Stimulated activated naive B cell treated with anti-CD40 and anti-IgM and Interleukin-4, amounts not matched to agents 10 μg/mL and 1 μg/mL and 100 μg/mL, for 72 hours (primary cell): ENCODE data around the gene FRMD4A.
"Not testable (repeated sequence)": the region's sequence is repeated elsewhere in the genome, so short reads cannot be mapped to it uniquely, and the experiment has no call there.

Experiments
- ATAC-seq, 2 donors: fragments of 150-1000 bp; cut with Tn5 transposase; replicated peaks; 2 replicates each; pipeline ENCODE4 v1.10.0; 2021; ENCODE audit warnings: moderate library complexity in 1 of 2
- DNase-seq: peaks from one replicate; pipeline ENCODE4 v3.0.0; 2021
- H3K27ac Mint-ChIP-seq: one replicate; pipeline ENCODE4 v1.8.0; 2022; ENCODE audit warnings: mild to moderate bottlenecking, mixed read lengths
- H3K27me3 Mint-ChIP-seq, 2 donors: one replicate each; pipeline ENCODE4 v1.8.0; 2022; ENCODE audit warnings: mixed read lengths in 2 of 2
- H3K36me3 Mint-ChIP-seq, 2 donors: one replicate each; pipeline ENCODE4 v1.8.0; 2022; ENCODE audit warnings: mixed read lengths in 2 of 2, mild to moderate bottlenecking in 1 of 2
- H3K4me1 Mint-ChIP-seq, 2 donors: one replicate each; pipeline ENCODE4 v1.8.0; 2022; ENCODE audit warnings: mixed read lengths in 2 of 2, mild to moderate bottlenecking in 1 of 2
- H3K4me3 Mint-ChIP-seq, 2 donors: one replicate each; pipeline ENCODE4 v1.8.0; 2022; ENCODE audit warnings: mild to moderate bottlenecking in 2 of 2, mixed read lengths in 2 of 2, moderate library complexity in 1 of 2
- H3K9me3 Mint-ChIP-seq, 2 donors: one replicate each; pipeline ENCODE4 v1.8.0; 2022; ENCODE audit warnings: mixed read lengths in 2 of 2, mild to moderate bottlenecking in 1 of 2

Gene FRMD4A

DNA sequence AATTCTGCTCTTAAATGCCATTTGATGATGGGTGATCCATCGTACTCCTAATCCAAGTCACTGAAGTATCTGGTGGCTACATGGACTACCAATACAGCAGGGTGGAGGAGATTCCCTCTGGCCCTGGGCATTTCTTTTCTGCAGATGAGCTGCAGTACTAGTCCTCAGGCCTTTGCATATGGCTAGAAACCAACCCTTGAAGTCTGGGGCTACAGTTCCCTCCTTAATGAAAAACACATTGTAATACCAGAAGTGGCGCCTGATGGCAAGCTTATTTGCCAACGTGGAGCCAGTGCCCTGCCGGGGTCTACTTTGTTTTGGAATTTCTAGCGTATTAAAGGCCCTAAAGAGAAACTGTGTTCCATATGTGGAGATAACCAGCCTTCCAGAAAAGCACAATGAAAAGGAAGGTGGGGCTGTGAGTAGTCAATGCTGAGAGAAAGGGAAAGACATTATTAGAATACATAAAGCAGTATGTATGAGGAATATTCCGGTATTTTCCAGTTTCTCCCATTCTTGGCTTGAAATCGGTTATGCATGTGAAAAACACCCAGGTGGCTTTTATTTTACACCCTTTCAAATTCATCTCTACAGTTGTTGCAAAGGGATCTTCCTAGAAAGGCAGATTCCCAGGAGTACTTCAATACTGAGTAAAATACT lies 375.2 kb downstream of the FRMD4A start:
- no peaks in the 10 kb centered on the region for H3K4me1 Mint-ChIP-seq
- no peak for DNase-seq
- H3K4me3 Mint-ChIP-seq = no peak overlapping the region
- H3K9me3 Mint-ChIP-seq = peaks cover 3 to 8% of the 10 kb centered on the region in 2 donors
- H3K27ac Mint-ChIP-seq = no peak overlapping the region
- ATAC-seq = no peak
- peaks cover 0 to 2% of the 10 kb centered on the region in 2 donors for H3K36me3 Mint-ChIP-seq
- peaks cover 13 to 20% of the 10 kb centered on the region in 2 donors for H3K27me3 Mint-ChIP-seq

DNA sequence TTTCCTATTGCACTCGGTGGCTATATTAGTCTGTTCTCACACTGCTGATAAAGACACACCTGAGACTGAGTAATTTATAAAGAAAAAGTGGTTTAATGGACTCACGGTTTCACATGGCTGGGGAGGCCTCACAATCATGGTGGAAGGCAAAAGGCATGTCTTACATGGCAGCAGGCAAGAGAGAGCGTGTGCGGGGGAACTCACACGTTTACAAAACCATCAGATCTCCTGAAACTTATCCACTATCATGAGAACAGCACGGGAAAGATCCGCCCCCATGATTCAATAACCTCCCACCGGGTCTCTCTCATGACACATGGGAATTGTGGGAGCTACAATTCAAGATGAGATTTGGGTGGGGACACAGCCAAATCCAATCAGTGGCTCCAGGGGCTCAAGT lies 376.5 kb downstream of the FRMD4A start:
- H3K27me3 Mint-ChIP-seq = peaks cover 10 to 22% of the 10 kb centered on the region in 2 donors
- not testable (repeated sequence) for ATAC-seq, H3K4me1 Mint-ChIP-seq

DNA sequence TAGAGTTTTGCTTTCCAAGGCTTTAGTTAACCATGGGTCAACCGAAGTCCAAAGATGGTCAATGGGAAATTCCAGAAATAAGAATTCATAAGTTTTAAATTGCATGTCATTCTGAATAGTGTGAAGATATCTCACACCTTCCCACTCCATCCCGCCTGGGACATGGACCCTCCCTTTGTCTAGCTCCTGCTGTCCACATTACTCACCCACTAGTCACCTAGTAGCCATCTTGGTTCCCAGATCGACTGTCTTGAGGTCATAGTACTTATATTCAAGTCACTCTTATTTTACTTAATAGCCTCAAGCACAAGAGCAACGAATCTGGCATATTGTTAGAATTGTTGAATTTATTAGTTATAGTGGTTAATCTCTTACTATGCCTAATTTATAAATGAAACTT lies 377.4 kb downstream of the FRMD4A start:
- peaks cover 0 to 2% of the 10 kb centered on the region in 2 donors for H3K36me3 Mint-ChIP-seq
- H3K27me3 Mint-ChIP-seq = peaks cover 10 to 24% of the 10 kb centered on the region in 2 donors
- ATAC-seq = no peak
- H3K4me1 Mint-ChIP-seq = no peaks in the 10 kb centered on the region
- peaks cover 3 to 8% of the 10 kb centered on the region in 2 donors for H3K9me3 Mint-ChIP-seq
- H3K27ac Mint-ChIP-seq = no peak overlapping the region
- H3K4me3 Mint-ChIP-seq = no peak overlapping the region
- no peak for DNase-seq

More for the DNA sequence above, 376.5 kb downstream of the FRMD4A start:
- H3K4me3 Mint-ChIP-seq, H3K27ac Mint-ChIP-seq, H3K36me3 Mint-ChIP-seq, H3K9me3 Mint-ChIP-seq, DNase-seq: not testable (repeated sequence)

DNA sequence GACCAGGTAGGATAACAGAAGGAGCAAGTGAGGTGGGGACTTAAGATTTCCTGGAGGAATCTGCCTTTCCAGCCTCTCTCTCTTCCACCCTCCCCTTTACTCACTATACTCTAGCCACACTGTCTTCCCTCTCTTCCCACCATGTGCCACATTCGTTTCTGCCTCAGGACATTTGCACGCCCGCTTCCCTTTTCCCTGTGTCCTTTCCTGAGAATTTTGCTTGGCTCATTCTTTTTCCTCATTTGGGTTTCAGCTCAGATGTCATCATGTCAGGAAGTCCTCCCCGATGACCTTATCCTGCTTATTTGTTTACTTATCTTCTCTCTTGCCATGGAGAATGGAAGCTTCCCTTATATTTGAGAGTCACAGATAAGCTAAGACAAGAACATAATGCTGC lies 380.2 kb downstream of the FRMD4A start:
- Mint-ChIP-seq H3K9me3 (peaks cover 3 to 8% of the 10 kb centered on the region in 2 donors), H3K4me1 (no peaks in the 10 kb centered on the region), H3K4me3 (no peak overlapping the region), H3K36me3 (peaks cover 0 to 2% of the 10 kb centered on the region in 2 donors), H3K27me3 (peaks cover 10 to 36% of the 10 kb centered on the region in 2 donors), H3K27ac (no peak overlapping the region)
- DNase-seq (no peak), ATAC-seq (no peak)

DNA sequence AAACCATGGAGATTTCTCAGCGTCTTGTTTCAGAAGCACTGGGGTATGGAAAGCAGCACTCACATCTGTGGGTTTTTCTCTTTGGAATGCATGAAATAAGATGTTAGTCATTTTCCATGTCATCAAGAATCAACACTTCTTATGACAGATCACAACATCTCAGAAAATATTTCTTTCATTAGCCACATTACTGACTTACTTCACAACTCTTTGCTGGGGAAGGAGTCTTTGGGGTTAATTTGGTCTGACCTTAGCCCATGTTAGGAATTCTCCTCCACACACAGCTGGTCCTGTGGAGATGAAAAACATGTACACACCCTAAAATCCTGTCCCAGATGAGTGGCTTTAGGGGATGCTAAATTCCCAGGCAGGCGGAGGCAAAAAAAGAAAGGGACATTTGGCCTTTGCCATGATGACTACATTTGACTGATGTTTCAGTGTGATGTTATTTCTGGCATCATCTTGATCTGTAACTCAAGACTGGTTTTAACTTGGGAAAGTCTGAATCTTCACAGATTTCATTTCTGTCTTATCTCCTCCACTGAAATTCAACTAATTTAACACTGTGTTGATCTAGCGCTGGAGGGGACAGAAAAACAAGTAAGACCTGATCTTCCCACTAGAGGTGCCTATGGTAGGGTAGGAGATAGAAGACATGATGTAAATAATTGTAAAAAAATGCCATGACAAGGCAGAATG lies 380.7 kb downstream of the FRMD4A start:
- H3K27me3 Mint-ChIP-seq = peaks cover 10 to 36% of the 10 kb centered on the region in 2 donors
- DNase-seq (no peak), ATAC-seq (no peak)
- peaks cover 3 to 8% of the 10 kb centered on the region in 2 donors for H3K9me3 Mint-ChIP-seq
- H3K4me3 Mint-ChIP-seq = no peak overlapping the region
- no peak overlapping the region for H3K27ac Mint-ChIP-seq
- no peaks in the 10 kb centered on the region for H3K4me1 Mint-ChIP-seq
- H3K36me3 Mint-ChIP-seq = peaks cover 0 to 2% of the 10 kb centered on the region in 2 donors

DNA sequence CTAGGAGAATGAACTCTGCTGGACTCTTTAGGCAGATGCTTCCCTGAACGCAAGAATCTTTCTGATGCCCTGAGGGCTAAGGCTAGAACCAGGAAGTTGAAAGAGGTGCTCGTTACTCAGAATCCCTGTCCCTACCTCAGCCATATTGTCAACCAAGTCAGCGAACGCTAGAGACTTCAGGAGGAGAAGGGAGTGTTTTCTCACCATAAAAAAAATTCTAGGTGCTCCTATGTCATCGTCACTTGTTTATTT lies 384.6 kb downstream of the FRMD4A start:
- H3K4me3 Mint-ChIP-seq = no peak overlapping the region
- peaks cover 3 to 8% of the 10 kb centered on the region in 2 donors for H3K9me3 Mint-ChIP-seq
- peaks cover 3 to 33% of the 10 kb centered on the region in 2 donors for H3K27me3 Mint-ChIP-seq
- H3K4me1 Mint-ChIP-seq = no peaks in the 10 kb centered on the region
- no peak for DNase-seq
- H3K36me3 Mint-ChIP-seq = peaks cover 0 to 2% of the 10 kb centered on the region in 2 donors
- ATAC-seq = no peak
- H3K27ac Mint-ChIP-seq = no peak overlapping the region

DNA sequence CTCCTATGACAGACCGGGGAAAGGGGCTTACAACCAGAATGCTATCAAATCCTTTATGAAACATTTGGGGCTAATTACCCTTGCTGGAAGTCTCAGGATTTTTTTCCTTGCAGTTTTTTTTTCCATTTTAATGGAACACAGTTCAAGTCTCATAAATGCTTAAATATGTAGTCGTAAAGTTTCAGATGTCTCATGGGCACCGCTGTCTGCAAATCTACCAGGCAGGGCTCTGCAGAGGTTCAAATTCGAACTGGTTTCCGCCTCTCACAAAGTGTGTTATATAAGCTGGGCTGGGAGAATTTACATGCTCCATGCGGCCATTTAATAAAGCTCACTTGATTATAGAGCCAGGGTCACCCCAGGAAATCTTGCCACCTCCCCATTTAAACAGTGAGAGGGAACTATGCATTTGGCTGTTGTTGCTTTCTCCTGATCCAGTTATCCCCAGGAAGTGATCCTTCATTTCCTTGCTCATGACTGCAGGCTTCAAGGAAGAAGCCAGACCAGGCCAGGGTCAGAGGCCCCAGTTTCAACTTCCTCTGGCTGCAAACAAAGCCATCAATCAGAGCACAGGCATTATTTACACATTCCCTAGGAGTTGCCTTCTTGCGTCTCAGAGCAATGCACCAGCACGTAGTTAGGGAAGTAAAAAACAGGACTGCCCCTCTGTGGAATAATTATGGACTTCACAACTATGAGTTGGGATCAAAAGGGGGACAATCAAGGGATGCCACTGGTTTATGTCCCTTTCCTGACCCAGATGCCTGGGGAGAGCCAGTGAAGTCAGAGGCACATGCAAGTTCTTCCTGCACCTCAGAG lies 385.1 kb downstream of the FRMD4A start:
- Mint-ChIP-seq H3K4me3 (no peak overlapping the region), H3K27ac (no peak overlapping the region), H3K27me3 (peaks cover 0 to 27% of the 10 kb centered on the region in 2 donors), H3K36me3 (peaks cover 0 to 2% of the 10 kb centered on the region in 2 donors), H3K4me1 (no peaks in the 10 kb centered on the region), H3K9me3 (peaks cover 0 to 4% of the 10 kb centered on the region in 2 donors)
- DNase-seq (no peak), ATAC-seq (no peak)

DNA sequence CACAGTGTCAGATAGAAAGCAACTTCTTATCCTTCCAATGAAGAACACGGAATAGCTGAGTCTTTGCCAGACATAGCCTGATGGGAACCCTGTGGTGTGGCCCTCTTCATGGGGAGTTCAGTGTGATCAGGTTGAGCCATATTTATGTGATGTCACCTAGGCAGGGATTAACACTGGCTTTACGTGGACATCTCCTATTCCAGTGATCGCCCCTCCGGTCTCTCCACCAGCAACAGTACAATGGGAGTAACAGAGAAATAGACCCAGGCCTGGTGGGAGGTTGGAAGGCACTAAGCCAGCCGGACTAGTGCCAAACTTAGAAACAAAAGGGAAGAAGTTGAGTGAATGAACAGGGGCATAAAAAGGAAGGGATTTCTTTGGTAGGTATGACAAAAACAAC lies 385.9 kb downstream of the FRMD4A start:
- DNase-seq (no peak), ATAC-seq (no peak)
- peaks cover 0 to 20% of the 10 kb centered on the region in 2 donors for H3K27me3 Mint-ChIP-seq
- H3K4me1 Mint-ChIP-seq = no peaks in the 10 kb centered on the region
- no peak overlapping the region for H3K4me3 Mint-ChIP-seq
- no peak overlapping the region for H3K27ac Mint-ChIP-seq
- H3K9me3 Mint-ChIP-seq = peaks cover 0 to 4% of the 10 kb centered on the region in 2 donors
- peaks cover 0 to 3% of the 10 kb centered on the region in 2 donors for H3K36me3 Mint-ChIP-seq

DNA sequence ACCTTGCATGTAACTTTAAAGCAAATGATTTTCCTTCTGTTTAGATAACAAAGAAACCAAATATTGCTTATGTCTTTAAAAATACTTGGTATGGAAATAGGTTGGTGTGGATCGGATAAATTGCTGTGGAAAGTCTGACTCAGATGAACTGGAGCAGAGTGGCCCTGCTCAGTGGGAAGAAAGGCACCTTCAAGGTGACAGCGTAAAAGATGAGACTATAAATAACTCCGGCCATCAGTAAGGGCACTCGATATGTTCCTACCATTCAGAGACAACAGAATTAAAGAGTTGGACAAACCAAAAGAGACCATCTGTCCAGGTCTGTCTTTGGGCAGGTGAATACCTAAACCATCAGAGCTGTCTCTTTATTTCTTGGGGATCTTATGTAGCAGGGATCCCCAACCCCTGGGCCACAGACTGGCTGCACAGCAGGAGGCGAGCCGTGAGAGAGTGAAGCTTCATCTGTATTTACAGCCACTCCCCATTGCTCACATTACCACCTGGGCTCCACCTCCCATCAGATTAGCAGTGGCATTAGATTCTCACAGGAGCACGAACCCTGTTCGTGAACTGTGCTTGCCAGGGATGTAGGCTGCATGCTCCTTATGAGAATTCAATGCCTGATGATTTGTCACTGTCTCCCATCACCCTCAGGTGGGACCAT lies 386.9 kb downstream of the FRMD4A start:
- H3K4me3 Mint-ChIP-seq = no peak overlapping the region
- no peak for ATAC-seq
- no peak overlapping the region for H3K27ac Mint-ChIP-seq
- no peaks in the 10 kb centered on the region for H3K4me1 Mint-ChIP-seq
- H3K36me3 Mint-ChIP-seq = peaks cover 0 to 3% of the 10 kb centered on the region in 2 donors
- peaks cover 0 to 4% of the 10 kb centered on the region in 2 donors for H3K9me3 Mint-ChIP-seq
- DNase-seq = no peak
- H3K27me3 Mint-ChIP-seq = peaks cover 0 to 21% of the 10 kb centered on the region in 2 donors

DNA sequence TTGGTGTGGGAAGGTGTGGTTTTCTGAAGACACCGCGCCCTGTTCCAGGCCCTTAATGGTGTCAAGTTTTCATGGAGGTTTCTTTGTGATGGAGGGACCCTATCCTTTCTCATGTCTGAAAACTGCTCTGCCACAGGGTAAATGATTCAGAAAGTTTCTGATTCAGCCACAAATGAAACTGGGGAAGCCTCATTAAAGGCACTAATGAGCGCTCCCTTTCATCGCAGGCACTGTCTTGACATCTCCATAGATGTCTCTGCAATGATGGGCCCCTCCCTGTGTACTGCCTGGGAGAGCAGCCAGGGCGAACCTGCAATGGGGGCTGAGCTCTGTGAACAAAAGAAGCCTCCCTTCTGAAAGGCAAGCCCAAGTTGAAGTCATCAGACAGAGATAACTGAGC lies 388.7 kb downstream of the FRMD4A start:
- H3K9me3 Mint-ChIP-seq = peaks cover 0 to 4% of the 10 kb centered on the region in 2 donors
- no peaks in the 10 kb centered on the region for H3K4me1 Mint-ChIP-seq
- peaks cover 0 to 3% of the 10 kb centered on the region in 2 donors for H3K36me3 Mint-ChIP-seq
- ATAC-seq = no peak
- no peak overlapping the region for H3K4me3 Mint-ChIP-seq
- no peak overlapping the region for H3K27ac Mint-ChIP-seq
- no peak for DNase-seq
- H3K27me3 Mint-ChIP-seq = peaks cover 0 to 33% of the 10 kb centered on the region in 2 donors

DNA sequence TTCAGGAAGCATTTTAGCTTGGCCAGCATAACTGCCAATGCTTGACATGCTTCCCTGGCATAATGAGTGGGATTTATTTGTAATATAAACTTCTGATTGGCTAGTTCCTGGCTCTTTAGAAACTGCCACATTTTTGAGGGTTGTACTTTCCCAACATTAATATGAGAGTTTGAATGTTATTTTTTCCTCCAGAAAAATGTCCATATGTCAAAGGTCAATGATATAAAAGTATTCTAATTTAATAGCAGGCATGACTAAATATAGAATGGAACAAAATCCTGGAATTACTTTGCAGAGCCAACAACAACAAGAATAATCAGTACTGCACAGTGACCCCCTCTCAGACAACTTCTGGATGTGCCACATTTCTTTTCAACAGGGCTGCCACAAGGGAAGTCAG lies 391.3 kb downstream of the FRMD4A start:
- peaks cover 1 to 5% of the 10 kb centered on the region in 2 donors for H3K36me3 Mint-ChIP-seq
- DNase-seq (no peak), ATAC-seq (no peak)
- H3K4me1 Mint-ChIP-seq = no peaks in the 10 kb centered on the region
- H3K27me3 Mint-ChIP-seq = peaks cover 5 to 35% of the 10 kb centered on the region in 2 donors
- H3K9me3 Mint-ChIP-seq = peaks cover 0 to 5% of the 10 kb centered on the region in 2 donors
- H3K4me3 Mint-ChIP-seq = no peak overlapping the region
- no peak overlapping the region for H3K27ac Mint-ChIP-seq

DNA sequence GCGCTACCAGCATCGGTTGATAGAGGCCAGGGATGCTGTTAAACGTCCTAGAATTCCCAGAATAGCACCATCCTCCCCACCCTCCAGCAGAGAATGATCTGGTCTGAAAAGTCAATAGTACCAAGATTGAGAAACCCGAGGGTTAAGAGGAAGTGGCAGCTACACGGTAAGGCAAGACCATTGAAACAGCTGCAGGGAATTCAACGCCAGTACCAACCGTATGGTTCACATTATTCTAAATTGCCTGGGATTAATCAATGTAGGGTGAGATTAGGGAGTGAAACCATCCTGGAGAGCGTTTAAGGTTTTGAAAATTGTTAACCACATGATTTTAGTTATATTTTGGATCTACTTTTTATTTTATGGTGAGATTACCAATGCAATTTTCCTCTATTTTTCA lies 391.8 kb downstream of the FRMD4A start:
- Mint-ChIP-seq H3K36me3 (peaks cover 1 to 5% of the 10 kb centered on the region in 2 donors), H3K27me3 (peaks cover 5 to 35% of the 10 kb centered on the region in 2 donors), H3K27ac (no peak overlapping the region), H3K9me3 (peaks cover 0 to 5% of the 10 kb centered on the region in 2 donors), H3K4me1 (no peaks in the 10 kb centered on the region), H3K4me3 (no peak overlapping the region)
- DNase-seq (no peak), ATAC-seq (no peak)

DNA sequence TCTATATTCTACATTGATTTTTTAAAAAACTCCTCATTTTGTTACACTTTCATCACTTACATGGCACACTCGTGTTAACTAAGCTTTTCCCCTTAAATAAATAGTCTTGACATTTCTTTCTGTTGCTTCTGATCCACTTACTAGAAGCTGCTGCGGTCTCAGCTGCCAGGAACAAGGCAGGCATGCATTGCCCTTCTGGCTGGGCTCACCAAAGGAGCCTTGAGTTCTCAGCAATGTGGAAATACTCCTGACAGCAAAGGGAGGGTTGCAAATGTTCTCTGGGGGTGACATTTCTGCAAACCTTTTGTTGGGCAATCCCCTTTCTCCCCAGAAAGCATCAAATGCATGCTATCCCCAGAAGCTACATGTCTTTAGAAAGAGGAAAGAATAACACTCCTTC lies 393.9 kb downstream of the FRMD4A start:
- H3K36me3 Mint-ChIP-seq = peaks cover 1 to 5% of the 10 kb centered on the region in 2 donors
- DNase-seq = no peak
- H3K27ac Mint-ChIP-seq = no peak overlapping the region
- no peaks in the 10 kb centered on the region for H3K4me1 Mint-ChIP-seq
- peaks cover 16 to 44% of the 10 kb centered on the region in 2 donors for H3K27me3 Mint-ChIP-seq
- H3K4me3 Mint-ChIP-seq = no peak overlapping the region
- H3K9me3 Mint-ChIP-seq = peaks cover 0 to 5% of the 10 kb centered on the region in 2 donors
- peak in 1 of 2 donors; percentile 23 for ATAC-seq

DNA sequence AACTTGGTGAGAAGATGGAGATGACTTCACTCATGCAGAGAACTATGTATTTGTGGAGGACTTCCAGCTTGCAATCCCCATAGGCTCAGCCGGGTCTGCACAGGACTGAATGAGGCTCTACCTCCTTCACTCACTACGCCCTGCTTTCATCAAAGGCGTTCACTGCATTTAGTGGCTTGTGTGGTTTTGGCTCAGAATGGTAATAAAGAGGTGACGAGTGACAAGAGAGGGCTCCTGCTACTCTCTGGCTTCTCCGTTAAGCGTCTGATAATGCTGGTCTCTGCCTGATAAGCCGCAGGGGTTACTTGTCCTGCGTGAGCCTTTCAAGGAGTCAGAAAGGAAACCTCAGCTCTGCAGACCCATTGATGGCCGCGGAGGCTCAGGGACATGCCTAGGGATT lies 400.6 kb downstream of the FRMD4A start:
- no peaks in the 10 kb centered on the region for H3K9me3 Mint-ChIP-seq
- H3K4me1 Mint-ChIP-seq = peaks cover 7 to 14% of the 10 kb centered on the region in 2 donors
- no peak overlapping the region for H3K4me3 Mint-ChIP-seq
- H3K36me3 Mint-ChIP-seq = no peaks in the 10 kb centered on the region
- ATAC-seq = no peak
- no peak for DNase-seq
- H3K27ac Mint-ChIP-seq = no peak overlapping the region
- peaks cover 35 to 45% of the 10 kb centered on the region in 2 donors for H3K27me3 Mint-ChIP-seq
